Frontal cortex (tissue), 4 donors: ENCODE measurements around the gene MTTP. TPM values are rescaled to one million over a fixed set of nuclear protein-coding genes. Genes with fewer than 3 reads are reported as not detected.
"Not testable (repeated sequence)": the region's sequence is repeated elsewhere in the genome, so short reads cannot be mapped to it uniquely, and the experiment has no call there.

Source experiments
- DNase-seq, 2 donors: peaks; one replicate each; pipeline ENCODE4 v3.0.0; 2012; ENCODE audit warnings: low spot score in 2 of 2
- FAIRE-seq: peaks from 2 replicates; lab custom pipeline; 2012; peaks lifted over from hg19 to GRCh38; lab: Jason Lieb, UNC
- total RNA-seq: library from RNA; depleted of rRNA; stranded (reverse); fragments of >200 nt; gene quantifications from one replicate; pipeline ENCODE4 v1.2.3, GENCODE V29; 2014
- donor health status: control.
- donor health status: control.
- donor health status: control.

MTTP gene
- total RNA-seq = 2.0 TPM

DNA sequence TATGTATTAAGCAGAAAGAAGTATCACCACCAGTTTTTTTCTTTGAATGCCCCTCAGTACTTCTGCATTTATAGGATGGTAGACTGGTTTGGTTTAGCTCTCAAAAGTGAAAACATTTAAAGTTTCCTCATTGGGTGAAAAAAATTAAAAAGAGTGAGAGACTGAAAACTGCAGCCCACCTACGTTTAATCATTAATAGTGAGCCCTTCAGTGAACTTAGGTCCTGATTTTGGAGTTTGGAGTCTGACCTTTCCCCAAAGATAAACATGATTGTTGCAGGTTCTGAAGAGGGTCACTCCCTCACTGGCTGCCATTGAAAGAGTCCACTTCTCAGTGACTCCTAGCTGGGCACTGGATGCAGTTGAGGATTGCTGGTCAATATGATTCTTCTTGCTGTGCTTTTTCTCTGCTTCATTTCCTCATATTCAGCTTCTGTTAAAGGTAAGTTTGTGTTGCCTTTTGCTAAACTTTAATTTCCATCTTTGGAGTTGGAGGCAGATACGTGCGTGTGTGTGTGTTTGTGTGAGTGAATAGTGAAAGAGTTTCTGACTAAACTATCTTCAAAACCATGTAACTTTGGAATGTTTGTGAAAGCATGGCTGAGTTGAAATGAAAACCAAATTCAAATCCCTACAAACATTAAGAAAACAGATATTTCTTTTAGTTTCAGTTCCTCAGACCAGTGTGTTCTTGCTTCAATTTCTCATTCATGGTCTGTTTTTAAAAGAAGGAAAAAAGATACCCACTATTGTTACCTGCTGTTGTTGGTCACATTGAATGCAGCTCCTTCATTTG, at the start of gene MTTP:
MTTP (plus strand) TSS at position 295 of the 795 bp plus-strand sequence; CDS start at position 381, 86 bp downstream.
- no peak for DNase-seq
- no peak for FAIRE-seq

DNA sequence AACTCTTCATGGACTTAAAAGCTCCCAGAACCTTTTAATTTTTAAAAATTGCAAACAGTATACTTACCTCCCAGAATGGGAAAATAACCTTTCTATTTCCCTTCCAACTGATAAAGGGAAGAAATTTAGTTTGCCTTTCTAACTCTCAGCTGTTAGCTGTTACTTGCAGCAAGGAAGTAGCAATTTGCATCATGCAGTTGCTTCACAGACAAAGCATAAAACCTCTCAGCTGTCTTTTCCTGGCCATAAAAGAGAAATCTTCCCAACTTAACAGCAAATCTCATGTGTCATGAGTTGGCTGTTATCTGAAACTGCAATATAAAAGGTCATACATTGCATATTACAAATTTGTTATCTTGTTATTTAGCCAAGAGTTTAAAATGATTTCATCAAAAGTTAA, 45.4 kb upstream of the MTTP start:
- no peak for FAIRE-seq

DNA sequence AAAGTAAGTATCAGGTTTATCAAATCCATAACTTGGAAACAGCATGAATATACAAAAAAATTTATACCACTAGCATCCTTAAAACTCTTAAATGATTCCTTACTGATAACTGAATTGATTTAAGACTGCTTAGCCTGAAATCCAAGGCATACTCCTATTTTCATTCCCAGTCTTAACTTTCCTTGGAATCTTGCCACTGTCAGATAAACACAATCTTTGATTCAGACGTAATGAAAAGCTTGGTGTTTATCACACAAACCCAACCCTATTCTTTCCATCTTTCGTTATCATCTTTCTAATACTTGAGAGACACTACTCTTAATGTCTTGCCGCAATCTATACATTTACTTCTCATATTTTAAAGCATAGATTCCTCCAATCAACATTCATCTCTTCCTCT, 44.7 kb upstream of the MTTP start:
- FAIRE-seq = no peak
- DNase-seq = no peak

More for the DNA sequence above, 45.4 kb upstream of the MTTP start:
- no peak for DNase-seq

DNA sequence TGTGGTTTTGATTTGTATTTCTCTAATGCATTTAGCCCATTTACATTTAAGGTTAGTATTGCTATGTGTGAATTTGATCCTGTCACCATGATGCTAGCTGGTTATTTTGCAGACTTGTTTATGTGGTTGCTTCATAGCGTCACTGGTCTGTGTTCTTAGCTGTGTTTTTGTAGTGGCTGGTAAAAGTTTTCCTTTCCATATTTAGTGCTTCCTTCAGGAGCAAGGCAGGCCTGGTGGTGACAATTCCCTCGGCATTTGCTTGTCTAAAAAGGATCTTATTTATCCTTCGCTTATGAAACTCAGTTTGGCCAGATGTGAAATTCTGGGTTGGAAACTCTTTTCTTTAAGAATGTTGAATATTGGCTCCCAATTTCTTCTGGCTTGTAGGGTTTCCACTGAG, 39.9 kb upstream of the MTTP start:
- DNase-seq, FAIRE-seq: not testable (repeated sequence)

DNA sequence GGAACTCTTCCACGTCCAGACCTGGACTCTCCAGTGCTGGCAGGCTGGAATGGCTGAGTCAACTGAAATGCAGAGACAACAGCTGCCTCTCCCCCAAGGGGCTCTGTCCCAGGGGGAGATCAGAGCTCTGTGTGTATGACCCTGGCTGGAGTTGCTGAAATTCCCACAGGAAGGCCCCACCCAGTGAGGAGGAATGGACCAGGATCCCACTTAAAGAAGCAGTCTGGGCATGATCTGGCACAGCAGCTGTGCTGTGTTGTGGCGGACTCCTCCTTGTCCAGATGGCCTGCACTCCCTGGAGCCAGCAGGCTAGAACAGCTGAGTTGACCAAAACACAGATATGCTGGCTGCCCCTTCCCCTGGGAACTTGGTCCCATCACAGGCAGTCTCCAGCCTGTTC, 38.4 kb upstream of the MTTP start:
- no peak for FAIRE-seq
- DNase-seq = no peak

DNA sequence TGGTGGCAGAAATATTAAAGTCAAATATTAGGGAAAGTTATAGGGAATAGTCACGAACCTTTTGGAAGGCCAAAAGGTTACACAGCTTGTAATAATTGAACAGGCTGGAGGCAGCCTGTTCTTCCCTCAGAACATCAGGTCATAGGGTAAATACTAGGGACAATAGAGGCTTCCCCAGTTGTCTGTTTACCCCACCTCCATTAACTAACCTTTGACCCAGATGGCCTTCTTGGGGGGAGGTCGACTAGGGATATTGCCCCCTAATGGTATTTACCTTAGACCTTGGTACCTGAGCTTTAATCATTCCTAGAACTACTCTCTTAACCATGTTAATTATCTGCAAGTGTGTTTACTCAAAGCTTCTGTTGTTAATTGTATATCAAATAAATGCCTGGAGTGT, 37.8 kb upstream of the MTTP start:
- FAIRE-seq (no peak), DNase-seq (no peak)

DNA sequence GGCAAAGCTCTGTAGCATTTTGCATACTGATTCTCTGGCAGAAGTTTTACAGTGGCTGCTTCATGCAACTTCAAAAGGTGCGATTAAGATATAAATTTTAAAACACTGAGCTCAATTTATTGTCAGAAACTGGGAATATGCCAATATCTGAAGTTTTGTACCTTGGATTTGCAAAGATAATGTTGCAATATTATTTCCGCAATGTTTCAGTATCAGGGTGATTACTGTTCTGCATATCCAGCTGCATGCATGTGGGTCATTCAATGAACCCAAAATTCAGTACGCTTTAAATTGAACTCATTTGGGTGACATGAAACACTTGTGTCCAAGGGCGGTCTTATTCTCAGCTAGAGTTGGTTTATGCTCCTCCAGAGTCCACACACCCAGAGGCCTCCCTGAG, 37.0 kb upstream of the MTTP start:
- DNase-seq = no peak
- no peak for FAIRE-seq

DNA sequence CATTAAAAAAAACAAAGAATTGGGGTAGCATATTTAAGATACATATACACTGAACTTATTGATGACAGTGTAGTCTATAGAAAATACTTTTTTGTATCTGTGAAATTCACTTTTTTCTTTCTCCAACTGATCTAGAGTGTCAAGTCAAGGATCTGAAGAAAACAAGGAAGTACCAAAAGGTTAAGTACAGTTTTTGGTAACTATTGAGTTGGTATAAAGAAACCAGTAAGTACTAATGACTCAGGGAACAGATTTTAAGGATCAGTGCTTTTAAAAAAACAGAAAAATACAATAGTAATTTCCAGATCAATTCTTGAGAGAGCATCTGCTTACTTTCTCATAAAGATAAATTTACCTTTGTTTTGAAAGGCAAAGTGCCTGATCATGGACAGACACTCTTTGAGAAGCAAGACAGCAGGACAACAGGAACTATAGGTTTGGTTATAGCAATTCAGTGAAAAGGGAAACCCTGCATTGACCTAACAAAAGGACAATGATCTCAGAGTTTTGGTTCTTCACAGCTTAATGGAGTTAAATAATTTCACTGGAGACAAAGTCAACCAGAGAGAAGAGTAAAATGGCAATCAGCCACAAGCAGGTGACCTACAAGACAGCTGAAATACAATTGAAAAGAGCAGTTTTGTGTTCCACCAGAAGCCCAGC, 34.2 kb upstream of the MTTP start:
- DNase-seq = no peak
- no peak for FAIRE-seq

DNA sequence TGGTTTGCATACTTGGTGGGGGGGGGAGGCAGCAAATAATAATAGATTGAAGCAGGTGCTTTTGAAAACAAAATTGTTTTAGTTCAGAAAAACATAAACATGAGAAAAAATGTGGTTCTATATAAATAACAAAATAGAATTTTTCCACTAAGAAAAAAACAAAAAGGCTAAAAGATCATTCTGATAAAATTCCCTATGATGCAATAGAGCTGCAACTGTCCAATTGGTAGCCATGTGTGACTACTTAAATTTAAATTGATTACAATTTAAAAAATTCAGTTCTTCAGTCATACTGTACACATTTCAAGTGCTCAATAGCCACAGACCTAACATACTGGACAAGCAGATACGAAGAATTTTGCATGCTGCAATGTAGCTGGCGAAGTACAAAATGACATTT, 21.8 kb upstream of the MTTP start:
- FAIRE-seq (no peak), DNase-seq (no peak)

DNA sequence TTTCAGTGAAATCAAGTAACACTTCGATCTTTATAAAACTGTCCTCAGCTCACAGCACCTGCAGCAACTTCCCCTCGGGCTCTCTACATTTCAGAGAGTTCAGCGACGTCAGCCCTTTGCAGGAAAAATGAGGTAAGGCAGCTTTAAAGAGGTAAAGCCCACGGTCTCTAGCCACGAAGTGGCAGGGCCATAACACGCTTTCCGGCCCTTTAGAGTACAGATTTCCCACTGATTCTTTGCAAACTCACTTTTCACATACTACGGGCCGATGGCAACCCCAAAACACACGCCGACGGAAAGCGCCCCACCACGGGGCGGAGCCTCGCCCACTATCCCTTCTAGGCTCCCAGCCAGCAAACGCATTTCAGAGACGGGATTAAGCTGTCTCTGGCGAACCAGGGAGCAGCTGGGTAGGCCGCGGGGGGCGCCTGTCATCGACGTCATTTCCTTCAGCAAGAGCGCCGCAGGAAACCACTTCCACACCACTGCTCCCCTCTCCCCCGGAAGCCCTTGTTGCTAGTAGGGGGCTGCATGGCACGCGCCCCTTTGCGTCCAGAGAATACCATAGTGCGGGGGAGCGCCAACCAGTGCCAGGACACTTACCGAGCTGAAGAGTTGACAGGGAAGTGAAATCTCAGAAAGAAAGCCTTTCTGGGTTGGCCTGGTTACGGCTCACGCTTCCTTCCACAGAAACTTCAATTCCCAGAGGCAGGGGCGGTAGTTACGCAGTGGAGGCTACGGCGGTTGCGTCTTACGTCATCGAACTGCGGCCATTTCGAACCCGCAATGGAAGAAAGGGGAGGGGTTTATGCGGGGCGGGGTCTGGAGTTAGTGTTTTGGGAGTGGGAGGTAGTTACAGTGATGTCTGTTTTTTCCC, 11.1 kb upstream of the MTTP start, which contains the start of gene TRMT10A:
TRMT10A (minus strand) TSS at position 730 of the 877 bp plus-strand sequence. CDS start 4,701 bp downstream, outside the sequence.
- FAIRE-seq (no peak), DNase-seq (peak; percentile 63 to 80)

DNA sequence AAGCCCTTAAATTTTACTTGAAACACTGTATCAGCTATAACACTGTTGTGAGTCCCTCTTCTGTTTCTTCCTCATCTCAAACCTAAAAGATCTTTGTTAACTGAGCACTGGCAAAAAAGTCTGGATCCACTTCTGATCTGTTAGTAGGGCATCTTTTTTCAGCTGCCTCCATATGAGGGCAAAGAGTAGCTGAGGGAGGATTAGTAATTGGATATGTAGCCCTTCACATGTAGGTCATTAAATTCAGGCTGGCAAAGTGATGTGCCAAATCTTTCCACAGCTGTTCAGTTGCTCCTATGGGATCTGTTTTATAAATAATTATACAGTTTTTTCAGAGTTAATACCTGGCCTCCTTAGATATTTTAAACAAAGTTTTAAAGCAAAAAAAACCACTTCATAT, 9.7 kb upstream of the MTTP start:
- FAIRE-seq (no peak), DNase-seq (no peak)

DNA sequence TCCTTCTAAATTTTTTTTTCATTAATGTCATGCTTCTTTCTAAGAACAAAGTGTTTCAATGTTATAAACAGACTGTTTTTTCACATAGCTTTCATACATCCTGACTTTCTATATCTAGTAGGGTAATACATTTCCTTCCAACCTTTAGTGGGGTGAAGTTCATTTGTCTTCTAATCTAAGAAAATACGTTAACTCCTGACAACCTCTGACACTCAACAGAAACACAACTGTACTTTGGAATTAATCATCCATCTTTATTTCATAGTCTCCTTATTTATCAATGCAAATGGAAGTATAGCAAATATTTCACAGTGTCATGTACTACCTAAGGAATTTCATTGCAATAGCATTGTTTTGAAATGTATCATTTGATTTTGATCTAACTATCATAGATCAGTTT, 2.7 kb upstream of the MTTP start:
- DNase-seq (no peak), FAIRE-seq (no peak)

DNA sequence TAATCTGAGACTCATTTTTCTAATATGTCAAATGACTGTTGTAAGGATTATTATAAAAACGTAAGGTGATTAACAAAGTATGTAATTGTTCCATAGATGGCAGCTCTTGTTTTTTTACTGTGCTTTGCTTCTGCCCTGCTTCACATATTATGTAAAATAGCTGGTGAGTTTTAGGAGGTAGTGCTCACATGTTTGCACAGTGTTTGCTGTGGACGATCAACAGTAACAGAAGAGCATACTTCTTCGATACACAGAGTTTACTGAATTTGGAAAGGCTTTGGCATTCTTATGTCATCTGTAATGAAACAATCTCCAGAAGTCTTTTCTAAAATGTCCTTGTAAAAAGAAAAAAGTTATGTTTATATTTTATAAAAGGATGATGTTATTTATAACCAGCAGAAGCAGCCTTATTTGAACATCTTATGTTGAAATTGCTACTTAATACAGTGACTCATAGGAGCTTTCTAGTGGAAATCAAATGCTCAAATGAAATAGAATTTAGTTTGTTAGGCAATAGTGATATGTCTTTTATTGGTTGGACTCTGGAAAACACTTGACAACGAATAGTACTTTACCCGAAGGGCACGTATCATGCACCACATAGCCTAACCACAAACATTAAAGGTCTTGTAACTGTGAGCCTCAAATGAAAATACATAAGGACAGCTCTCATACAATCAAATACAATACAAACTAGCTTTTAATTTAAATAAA, 1.9 kb upstream of the MTTP start:
- no peak for DNase-seq
- no peak for FAIRE-seq

DNA sequence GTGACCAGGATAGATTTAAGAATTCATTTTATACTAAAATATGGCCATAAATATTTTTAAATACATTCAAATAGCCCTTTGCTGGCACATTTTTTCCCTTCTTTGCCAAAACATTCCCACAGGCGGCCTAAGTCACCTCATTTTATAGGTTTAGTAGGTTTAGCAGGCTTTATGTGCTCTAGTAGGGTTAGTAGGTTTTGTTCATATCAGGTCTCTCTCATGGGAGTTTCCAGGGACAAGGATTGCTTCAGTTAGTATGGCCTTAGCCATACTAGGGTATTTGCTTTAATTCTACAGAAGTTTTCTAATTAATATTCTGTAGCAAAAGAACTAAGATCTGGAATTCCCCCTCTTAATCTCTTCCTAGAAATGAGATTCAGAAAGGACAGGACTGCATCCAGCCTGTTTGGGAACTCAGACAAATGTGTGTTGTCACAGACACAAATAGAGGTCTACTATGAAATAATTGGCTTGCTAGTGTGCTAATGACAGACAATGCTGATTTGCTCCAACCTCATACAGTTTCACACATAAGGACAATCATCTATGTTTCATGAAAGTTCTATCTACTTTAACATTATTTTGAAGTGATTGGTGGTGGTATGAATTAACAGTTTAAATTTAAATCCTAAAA, 772 bp upstream of the MTTP start:
- FAIRE-seq (no peak), DNase-seq (no peak)

DNA sequence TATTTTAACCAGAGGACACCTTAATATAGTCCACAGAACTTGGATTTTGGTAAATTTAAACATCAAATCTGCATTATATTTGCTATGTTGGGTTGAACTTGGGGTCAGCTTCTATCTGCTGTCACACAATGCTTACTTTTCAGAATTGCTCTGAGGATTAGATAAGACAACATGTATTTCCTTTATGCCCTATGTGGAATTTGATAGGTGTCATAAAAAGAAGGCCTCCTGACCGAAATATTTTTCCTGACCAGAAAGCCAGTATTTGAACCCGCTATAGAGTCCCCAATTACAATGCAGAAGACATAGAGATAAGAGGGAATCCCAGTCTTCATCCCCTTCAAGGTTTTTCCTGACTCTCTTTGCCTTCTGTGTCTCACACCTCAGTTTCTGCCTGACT, 4.1 kb downstream of the MTTP start:
- DNase-seq (no peak), FAIRE-seq (no peak)

DNA sequence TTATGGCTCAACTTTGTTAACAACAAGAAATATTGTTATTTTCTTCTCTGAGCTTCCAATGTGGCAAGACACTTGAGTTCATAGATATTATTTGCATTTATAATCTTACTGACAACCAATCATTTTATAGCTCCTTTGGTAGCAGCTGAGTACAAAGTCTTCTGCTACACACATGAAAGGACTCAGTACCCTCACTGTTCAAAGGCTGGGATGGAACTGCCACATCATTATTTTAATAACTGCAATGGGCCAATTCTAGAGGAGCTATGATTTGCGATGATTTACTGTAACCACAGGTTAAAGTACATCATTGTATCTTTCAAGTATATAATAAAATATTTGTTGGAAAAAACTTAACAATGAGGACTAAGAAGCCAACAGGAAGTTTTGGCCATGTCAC, 10.9 kb downstream of the MTTP start:
- DNase-seq = no peak
- no peak for FAIRE-seq

DNA sequence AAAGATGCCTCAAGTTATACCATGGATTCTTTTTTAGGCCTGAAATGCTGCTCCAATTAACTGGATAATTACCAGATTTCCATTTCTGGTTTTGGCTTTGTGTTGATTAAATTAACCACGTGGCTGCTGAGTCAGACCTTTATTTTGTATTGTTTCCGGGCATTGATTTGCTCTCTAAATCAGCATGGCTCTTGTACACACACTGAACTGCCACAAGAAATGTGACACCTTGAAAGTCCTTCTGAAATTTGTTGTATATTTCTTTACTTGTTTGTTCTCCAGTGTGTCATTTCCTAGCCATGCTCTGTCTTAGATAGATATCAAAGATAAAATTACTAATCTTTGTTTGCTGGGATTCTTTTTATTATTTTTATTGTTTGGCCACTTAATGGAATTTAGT, 11.7 kb downstream of the MTTP start:
- DNase-seq = no peak
- no peak for FAIRE-seq

DNA sequence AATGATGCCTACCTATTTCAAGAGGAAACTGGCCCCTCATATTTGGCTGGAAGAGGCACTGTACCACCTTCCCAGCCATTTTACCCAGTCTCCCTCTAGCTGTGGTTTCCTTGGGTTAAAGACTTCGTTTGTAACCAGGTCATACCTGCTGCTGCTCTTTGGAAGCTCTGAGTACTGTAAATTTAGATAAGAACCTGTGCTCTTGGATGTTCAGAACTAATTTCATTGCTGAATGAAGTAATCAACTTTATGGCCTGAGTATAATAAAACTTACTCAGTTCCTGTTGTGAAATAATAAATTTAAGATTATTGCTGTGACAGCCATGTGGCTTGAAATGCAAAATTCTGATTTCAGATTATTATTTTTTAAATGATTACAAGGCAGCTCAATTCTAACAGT, 12.2 kb downstream of the MTTP start:
- no peak for DNase-seq
- no peak for FAIRE-seq

DNA sequence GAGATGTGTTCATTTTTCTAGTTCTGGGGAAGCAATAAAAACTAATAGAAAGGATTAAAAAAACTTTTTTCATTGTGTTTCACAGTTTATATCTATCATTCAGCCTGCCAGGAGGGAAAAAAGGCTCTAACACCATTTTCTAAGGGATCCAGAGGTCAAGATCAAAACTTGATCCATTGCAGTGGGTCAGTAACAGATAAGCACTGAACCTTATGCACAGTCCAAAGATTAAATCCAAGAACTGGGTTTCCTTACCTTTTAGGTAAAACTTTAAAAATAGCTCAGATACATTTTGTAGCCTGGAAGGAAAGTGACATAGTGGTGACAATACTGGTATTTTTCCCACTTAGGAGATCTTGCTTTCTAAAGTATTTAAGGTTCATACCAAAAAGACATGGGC, 12.7 kb downstream of the MTTP start:
- FAIRE-seq = no peak
- no peak for DNase-seq
